Ammon's horn (tissue), 1 donor: Measurements from ENCODE around the gene ADAMTSL1.
"Not testable (repeated sequence)": the region's sequence is repeated elsewhere in the genome, so short reads cannot be mapped to it uniquely, and the experiment has no call there.

ENCODE experiments used
- DNase-seq: peaks from one replicate; pipeline ENCODE4 v3.0.0-alpha.2; 2016; ENCODE audit warnings: low spot score

The ADAMTSL1 gene

GRCh38 chr9:18906656-18907395 lies 432.9 kb downstream of the ADAMTSL1 start:
- DNase-seq: peak; percentile 27

GRCh38 chr9:18907927-18908625 lies 434.1 kb downstream of the ADAMTSL1 start:
- no peak for DNase-seq

GRCh38 chr9:18909140-18910018 lies 435.4 kb downstream of the ADAMTSL1 start:
- no peak for DNase-seq

- no peak for DNase-seq
Observed at GRCh38 chr9:18910435-18910834, 436.5 kb downstream of the ADAMTSL1 start.

- no peak for DNase-seq
Observed at GRCh38 chr9:18910916-18911315, 437.0 kb downstream of the ADAMTSL1 start.

- no peak for DNase-seq
Observed at GRCh38 chr9:18911714-18912342, 437.9 kb downstream of the ADAMTSL1 start.

- no peak for DNase-seq
Observed at GRCh38 chr9:18920141-18921084, 446.5 kb downstream of the ADAMTSL1 start.

GRCh38 chr9:18921366-18922075 lies 447.6 kb downstream of the ADAMTSL1 start:
- no peak for DNase-seq

GRCh38 chr9:18922161-18922885 lies 448.4 kb downstream of the ADAMTSL1 start:
- no peak for DNase-seq

GRCh38 chr9:18923167-18923566 lies 449.2 kb downstream of the ADAMTSL1 start:
- DNase-seq: no peak

- no peak for DNase-seq
Observed at GRCh38 chr9:18923671-18924430, 449.9 kb downstream of the ADAMTSL1 start.

GRCh38 chr9:18925880-18926279 lies 451.9 kb downstream of the ADAMTSL1 start:
- DNase-seq: no peak

- DNase-seq: no peak
Observed at GRCh38 chr9:18926513-18926912, 452.6 kb downstream of the ADAMTSL1 start.

GRCh38 chr9:18928711-18929110 lies 454.8 kb downstream of the ADAMTSL1 start:
- DNase-seq: no peak

- not testable (repeated sequence) for DNase-seq
Observed at GRCh38 chr9:18930611-18931010, 456.7 kb downstream of the ADAMTSL1 start.

GRCh38 chr9:18935541-18935940 lies 461.6 kb downstream of the ADAMTSL1 start:
- no peak for DNase-seq

- no peak for DNase-seq
Observed at GRCh38 chr9:18936094-18936871, 462.3 kb downstream of the ADAMTSL1 start.

- no peak for DNase-seq
Observed at GRCh38 chr9:18939943-18940342, 466.0 kb downstream of the ADAMTSL1 start.
